Body of pancreas (tissue), 4 donors: ENCODE measurements around the gene NUP58. TPM values are rescaled to one million over a fixed set of nuclear protein-coding genes. Genes with fewer than 3 reads are reported as not detected.

Experiments
- ATAC-seq: fragments of 150-250 bp; one replicate; pipeline ENCODE4 v1.9.1; 2016
- DNase-seq, 4 donors: peaks; one replicate each; pipeline ENCODE4 v3.0.0-alpha.2; 2019
- H3K27ac ChIP-seq, 4 donors: fragments of 200-600 bp; sonication (generic); 1 replicate in 3 of 4; 2 replicates in 1 of 4; pipeline versions ENCODE4 v1.5.1 to v1.6.1; 2016 to 2019; ENCODE audit warnings: mild to moderate bottlenecking in 1 of 4, mixed read lengths in 1 of 4, moderate library complexity in 1 of 4
- H3K27me3 ChIP-seq, 2 donors: fragments of 200-600 bp; sonication (generic); one replicate each; pipeline ENCODE4 v1.6.0; 2016; ENCODE audit warnings: mild to moderate bottlenecking in 1 of 2
- H3K36me3 ChIP-seq, 2 donors: fragments of 200-600 bp; sonication (generic); replicated peaks in 1 of 2; 2 replicates each; pipeline ENCODE4 v1.5.1; 2016; ENCODE audit warnings: low read depth in 2 of 2; ENCODE audit not compliant: insufficient read depth in 1 of 2
- H3K4me1 ChIP-seq: fragments of 200-600 bp; sonication (generic); one replicate; pipeline ENCODE4 v1.6.0; 2016
- H3K4me3 ChIP-seq, 2 donors: fragments of 200-600 bp; sonication (generic); 1 replicate in 1 of 2; 2 replicates in 1 of 2; pipeline ENCODE4 v1.5.1; 2016 to 2019
- H3K9me3 ChIP-seq, 3 donors: fragments of 200-600 bp; sonication (generic); 1 replicate in 2 of 3; 2 replicates in 1 of 3; pipeline ENCODE4 v1.5.1; 2016
- POLR2A ChIP-seq, 3 donors: fragments of 450-650 bp; IDR thresholded peaks; one replicate each; pipeline ENCODE4 v1.6.1; 2016; ENCODE audit warnings: antibody characterized with exemption in 3 of 3, mild to moderate bottlenecking in 2 of 3
- WGBS, 2 donors: methylation state at CpG; one replicate each; pipeline ENCODE4 v1.1.5; 2017; 5-methylcytosine and 5-hydroxymethylcytosine counted together
- intact Hi-C: fragments of 100-400 bp; cut with DNase I; formaldehyde crosslinking; loops from one replicate; pipeline ENCODE4 v1.15.1; 2023
- total RNA-seq, 2 donors: library from RNA; depleted of rRNA; stranded (reverse); fragments of >200 nt; gene quantifications; one replicate each; pipeline ENCODE4 v1.1.0, GENCODE V29; 2016
- TF ChIP-seq, protein P1 (sequence below), 7 experiments: fragments of 450-650 bp in 4 of 7; fragments of 200-600 bp in 3 of 7; sonication (generic) in 3 of 7; IDR thresholded peaks; one replicate each; pipeline ENCODE4 v1.5.1; 2016 to 2019; ENCODE audit warnings: antibody characterized with exemption in 7 of 7

NUP58 gene
- total RNA-seq, 2 donors from 2014 or later = 22.7 to 30.9 TPM

DNA sequence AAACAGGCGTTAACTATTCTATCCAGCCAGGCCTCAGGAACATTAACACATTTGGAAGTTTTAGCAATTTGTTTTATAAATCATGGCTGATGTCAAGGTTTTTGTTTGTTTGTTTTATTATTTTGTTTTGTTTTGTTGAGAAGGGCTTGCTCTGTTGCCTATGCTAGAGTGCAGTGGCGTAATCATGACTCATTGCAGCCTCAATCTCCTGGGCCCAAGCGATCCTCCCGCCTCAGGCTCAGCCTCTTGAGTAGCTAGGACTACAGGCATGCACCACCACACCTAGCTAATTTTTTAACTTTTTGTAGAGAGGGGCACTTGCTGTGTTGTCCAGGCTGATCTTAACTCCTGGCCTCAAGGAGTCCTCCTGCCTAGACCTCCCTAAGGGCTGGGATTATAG, 28.3 kb downstream of the NUP58 start:
- H3K4me3 ChIP-seq = no peak overlapping the region
- no peaks in the 10 kb centered on the region for H3K4me1 ChIP-seq
- ATAC-seq (no peak), DNase-seq (no peak)
- no peak overlapping the region for H3K27ac ChIP-seq
- WGBS, 2 donors = 97 to 99% methylated on average over 4 of the region's 4 CpGs
- TF ChIP-seq POLR2A (IDR thresholded peaks at IDR 0.05) = no peak
- TF ChIP-seq, protein P1, sequence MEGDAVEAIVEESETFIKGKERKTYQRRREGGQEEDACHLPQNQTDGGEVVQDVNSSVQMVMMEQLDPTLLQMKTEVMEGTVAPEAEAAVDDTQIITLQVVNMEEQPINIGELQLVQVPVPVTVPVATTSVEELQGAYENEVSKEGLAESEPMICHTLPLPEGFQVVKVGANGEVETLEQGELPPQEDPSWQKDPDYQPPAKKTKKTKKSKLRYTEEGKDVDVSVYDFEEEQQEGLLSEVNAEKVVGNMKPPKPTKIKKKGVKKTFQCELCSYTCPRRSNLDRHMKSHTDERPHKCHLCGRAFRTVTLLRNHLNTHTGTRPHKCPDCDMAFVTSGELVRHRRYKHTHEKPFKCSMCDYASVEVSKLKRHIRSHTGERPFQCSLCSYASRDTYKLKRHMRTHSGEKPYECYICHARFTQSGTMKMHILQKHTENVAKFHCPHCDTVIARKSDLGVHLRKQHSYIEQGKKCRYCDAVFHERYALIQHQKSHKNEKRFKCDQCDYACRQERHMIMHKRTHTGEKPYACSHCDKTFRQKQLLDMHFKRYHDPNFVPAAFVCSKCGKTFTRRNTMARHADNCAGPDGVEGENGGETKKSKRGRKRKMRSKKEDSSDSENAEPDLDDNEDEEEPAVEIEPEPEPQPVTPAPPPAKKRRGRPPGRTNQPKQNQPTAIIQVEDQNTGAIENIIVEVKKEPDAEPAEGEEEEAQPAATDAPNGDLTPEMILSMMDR (IDR thresholded peaks at IDR 0.05) = no peak
- no peaks in the 10 kb centered on the region for H3K9me3 ChIP-seq
- peaks cover 14 to 32% of the 10 kb centered on the region in 2 donors for H3K36me3 ChIP-seq
- no peaks in the 10 kb centered on the region for H3K27me3 ChIP-seq
- intact Hi-C loops = no loop called here

DNA sequence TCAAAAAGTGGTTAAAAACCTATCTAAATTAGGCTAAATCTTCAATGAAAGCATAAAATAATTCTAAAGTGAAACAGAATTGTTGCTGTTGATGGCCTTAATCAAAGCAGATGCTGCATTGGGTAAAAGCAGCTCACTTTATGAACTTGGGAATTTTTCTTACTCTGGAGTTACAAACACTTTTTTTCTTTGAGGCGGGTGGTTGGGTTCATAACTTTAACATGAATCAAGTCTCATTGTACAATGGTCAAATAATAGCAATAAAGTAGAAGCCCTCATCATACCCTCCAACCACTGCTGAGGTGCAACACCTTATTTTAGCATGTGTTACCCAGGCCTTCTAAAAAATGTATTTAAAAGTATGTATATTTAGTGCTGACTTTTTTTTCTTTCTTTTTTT, 29.1 kb downstream of the NUP58 start:
- no peak for TF ChIP-seq POLR2A (IDR thresholded peaks at IDR 0.05)
- TF ChIP-seq, protein P1 (IDR thresholded peaks at IDR 0.05) = no peak
- Histone ChIP-seq H3K4me1 (no peaks in the 10 kb centered on the region), H3K4me3 (no peak overlapping the region), H3K36me3 (peaks cover 5 to 27% of the 10 kb centered on the region in 2 donors), H3K27ac (no peak overlapping the region), H3K9me3 (no peaks in the 10 kb centered on the region), H3K27me3 (no peaks in the 10 kb centered on the region)
- no peak for ATAC-seq
- 97 to 100% methylated on average over 1 of the region's 1 CpG for WGBS, 2 donors
- DNase-seq = no peak
- intact Hi-C loops = no loop called here

DNA sequence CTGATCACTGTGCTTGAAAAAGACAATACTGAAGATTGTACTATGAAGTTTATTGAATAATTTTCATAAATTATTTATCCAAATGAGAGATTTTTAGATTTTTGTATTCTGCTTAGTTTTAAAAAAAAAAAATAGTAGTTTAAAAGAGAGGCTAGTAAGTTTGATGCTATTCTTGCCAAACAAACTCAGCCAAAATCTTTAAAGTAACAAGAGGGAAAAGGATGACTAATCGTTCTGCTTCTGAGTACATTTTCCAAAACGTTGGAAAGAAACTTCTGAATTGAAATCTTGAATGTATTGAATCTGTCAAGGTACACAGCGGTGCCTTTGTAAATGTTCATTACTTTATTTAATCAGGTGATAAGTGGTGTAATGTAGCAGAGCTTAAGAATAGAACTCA, 34.4 kb downstream of the NUP58 start:
- no peak overlapping the region for H3K27ac ChIP-seq
- H3K27me3 ChIP-seq = no peaks in the 10 kb centered on the region
- intact Hi-C loops = no loop called here
- 23 to 38% methylated on average over 3 of the region's 3 CpGs for WGBS, 2 donors
- TF ChIP-seq POLR2A (IDR thresholded peaks at IDR 0.05) = no peak
- TF ChIP-seq, protein P1 (IDR thresholded peaks at IDR 0.05) = no peak
- H3K36me3 ChIP-seq = peaks cover 0 to 17% of the 10 kb centered on the region in 2 donors
- no peak for DNase-seq
- no peak for ATAC-seq
- no peaks in the 10 kb centered on the region for H3K9me3 ChIP-seq
- no peak overlapping the region for H3K4me3 ChIP-seq
- no peaks in the 10 kb centered on the region for H3K4me1 ChIP-seq

DNA sequence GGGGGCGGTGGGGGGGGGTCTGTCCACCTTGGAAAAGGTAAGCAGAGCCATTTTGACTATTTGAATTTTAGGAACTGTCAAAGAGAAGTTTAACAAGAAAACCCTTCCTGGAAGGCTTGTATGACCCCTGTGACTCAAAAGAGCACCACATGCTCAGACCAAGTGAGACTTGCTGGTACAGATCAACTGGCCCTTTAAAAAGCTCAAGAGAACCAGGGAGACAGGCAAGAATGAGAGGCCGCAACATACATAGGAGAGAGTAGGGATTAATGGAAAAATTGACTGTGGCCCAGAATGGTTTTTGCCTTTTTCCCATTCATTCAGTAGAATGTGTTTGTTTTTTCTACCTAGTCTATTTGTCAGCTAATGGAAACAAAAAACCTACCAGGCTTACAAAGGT, 44.2 kb downstream of the NUP58 start:
- Histone ChIP-seq H3K27me3 (no peaks in the 10 kb centered on the region), H3K27ac (no peak overlapping the region), H3K4me1 (no peaks in the 10 kb centered on the region), H3K36me3 (no peaks in the 10 kb centered on the region), H3K9me3 (no peaks in the 10 kb centered on the region), H3K4me3 (no peak overlapping the region)
- TF ChIP-seq, protein P1 (IDR thresholded peaks at IDR 0.05) = no peak
- no peak for TF ChIP-seq POLR2A (IDR thresholded peaks at IDR 0.05)
- 86 to 97% methylated on average over 2 of the region's 2 CpGs for WGBS, 2 donors
- intact Hi-C loops = no loop called here
- DNase-seq = no peak
- ATAC-seq = no peak

DNA sequence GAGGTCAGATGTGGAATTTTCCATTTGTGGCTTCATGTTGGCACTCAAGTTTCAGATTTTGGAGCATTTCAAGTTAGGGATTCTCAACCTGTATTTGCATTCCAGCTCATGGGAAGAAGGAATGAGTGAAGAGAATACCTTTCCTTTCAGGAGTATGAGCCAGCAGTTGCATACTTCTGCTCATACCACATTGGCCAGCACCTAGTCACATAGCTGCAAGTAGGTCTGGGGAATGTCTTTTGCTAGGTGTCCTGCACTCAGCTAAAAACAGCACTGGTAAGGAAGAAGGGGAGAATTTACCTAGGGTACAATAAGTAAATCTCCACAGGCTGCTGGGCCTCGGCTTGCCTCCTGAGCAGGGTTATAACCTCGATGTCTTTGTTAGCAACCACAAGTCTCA, 45.7 kb downstream of the NUP58 start:
- Histone ChIP-seq H3K27me3 (no peaks in the 10 kb centered on the region), H3K27ac (no peak overlapping the region), H3K4me1 (no peaks in the 10 kb centered on the region), H3K36me3 (no peaks in the 10 kb centered on the region), H3K9me3 (no peaks in the 10 kb centered on the region), H3K4me3 (no peak overlapping the region)
- intact Hi-C loops = no loop called here
- no peak for DNase-seq
- no peak for TF ChIP-seq POLR2A (IDR thresholded peaks at IDR 0.05)
- TF ChIP-seq, protein P1 (IDR thresholded peaks at IDR 0.05) = no peak
- 75 to 78% methylated on average over 2 of the region's 2 CpGs for WGBS, 2 donors
- ATAC-seq = no peak
